ENCODE measurements around the gene ORC1. TPM values are rescaled to one million over a fixed set of nuclear protein-coding genes. Genes with fewer than 3 reads are reported as not detected.
"Not testable (repeated sequence)": the region's sequence is repeated elsewhere in the genome, so short reads cannot be mapped to it uniquely, and the experiment has no call there.

ORC1 gene
- total RNA-seq, 1 experiment from 2014 or later = 18.0 TPM

DNA sequence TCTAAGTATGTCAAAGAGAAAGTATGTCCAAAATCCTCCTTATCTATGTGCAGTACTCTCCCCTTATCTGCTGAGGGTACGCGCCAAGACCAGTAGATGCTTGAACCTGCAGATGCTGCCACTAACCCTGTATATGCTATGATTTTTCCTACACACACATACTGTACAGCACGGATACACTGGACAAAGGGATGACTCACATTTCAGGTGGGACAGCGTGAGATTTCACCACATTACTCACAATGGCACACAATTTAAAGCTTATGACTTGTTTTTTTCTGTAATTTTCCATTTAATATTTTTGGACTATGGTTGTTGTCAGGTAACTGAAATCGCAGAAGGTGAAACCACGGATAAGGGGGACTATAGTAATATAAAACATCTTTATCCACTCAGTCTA, 4.1 kb downstream of the ORC1 start:
- in situ Hi-C loops (cut with HindIII; ENCODE audit: low pct_unique_long_range_greater_than_20kb, low sequenced_read_pairs) = no loop called here

DNA sequence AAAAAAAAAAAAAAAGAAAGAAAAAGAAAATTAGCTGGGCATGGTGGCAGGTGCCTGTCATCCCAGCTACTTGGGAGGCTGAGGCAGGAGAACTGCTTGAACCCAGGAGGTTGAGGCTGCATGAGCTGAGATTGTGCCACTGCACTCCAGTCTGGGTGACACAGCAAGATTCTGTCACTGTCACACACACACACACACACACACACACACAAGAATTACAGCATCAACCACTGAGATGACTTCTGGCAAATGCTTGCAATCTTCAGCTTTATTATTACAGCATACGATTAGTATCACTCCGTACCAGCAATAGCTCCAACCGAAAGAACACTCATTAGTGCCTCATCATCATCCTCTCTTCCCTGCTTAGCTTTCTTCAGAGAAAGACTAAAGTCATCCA, 4.6 kb downstream of the ORC1 start:
- in situ Hi-C loops (cut with HindIII; ENCODE audit: low pct_unique_long_range_greater_than_20kb, low sequenced_read_pairs) = no loop called here

More for the DNA sequence above, 4.1 kb downstream of the ORC1 start:
- DNase-seq (ENCODE audit: low read depth) = no peak

GRCh38 chr1:52393174-52393573, 11.0 kb downstream of the ORC1 start:
- no peak for DNase-seq (ENCODE audit: low read depth)
- in situ Hi-C loops (cut with HindIII; ENCODE audit: low pct_unique_long_range_greater_than_20kb, low sequenced_read_pairs) = no loop called here

More for the DNA sequence above, 4.6 kb downstream of the ORC1 start:
- DNase-seq (ENCODE audit: low read depth) = no peak

DNA sequence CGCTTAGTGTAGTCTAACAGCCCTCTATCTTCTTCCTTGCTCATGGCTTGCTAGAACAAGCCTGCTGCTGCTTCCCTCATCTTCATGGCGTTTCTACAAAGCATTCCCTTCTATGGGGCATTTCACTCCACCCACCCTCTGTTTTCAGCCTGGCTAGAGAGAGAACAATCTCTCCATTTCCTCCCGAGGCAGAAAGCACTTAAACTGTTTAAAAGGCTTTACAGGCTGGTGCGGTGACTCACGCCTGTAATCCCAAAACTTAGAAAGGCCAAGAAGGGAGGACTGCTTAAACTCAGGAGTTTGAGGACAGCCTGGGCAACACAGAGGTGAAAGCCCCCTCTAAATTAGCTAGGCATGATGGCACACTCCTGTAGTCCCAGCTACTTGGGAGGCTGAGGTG, 17.8 kb downstream of the ORC1 start:
- DNase-seq (ENCODE audit: low read depth) = no peak
- in situ Hi-C loops (cut with HindIII; ENCODE audit: low pct_unique_long_range_greater_than_20kb, low sequenced_read_pairs) = no loop called here

DNA sequence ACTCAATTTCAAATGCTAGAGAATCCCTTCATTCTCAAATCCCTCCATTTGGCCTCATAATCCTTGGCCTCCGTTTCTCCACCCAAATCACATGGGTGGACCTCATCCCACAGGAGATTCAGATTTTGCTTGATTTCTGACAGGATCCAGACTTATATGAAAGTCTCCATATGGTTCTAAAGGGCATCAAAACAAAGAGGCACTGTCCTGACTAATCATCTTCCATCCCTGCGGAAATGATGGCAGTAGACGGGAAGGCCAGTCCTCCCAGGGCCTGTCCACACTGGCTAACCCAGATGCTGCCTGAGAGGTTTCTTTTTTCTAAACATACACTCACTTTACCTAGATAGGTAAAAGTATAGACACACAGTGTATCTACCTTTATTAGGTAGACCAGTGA, 18.8 kb downstream of the ORC1 start:
- DNase-seq (ENCODE audit: low read depth) = no peak
- in situ Hi-C loops (cut with HindIII; ENCODE audit: low pct_unique_long_range_greater_than_20kb, low sequenced_read_pairs) = no loop called here

GRCh38 chr1:52369851-52370250, 34.4 kb downstream of the ORC1 start:
- DNase-seq (ENCODE audit: low read depth); in situ Hi-C loops (cut with HindIII; ENCODE audit: low pct_unique_long_range_greater_than_20kb, low sequenced_read_pairs): not testable (repeated sequence)

DNA sequence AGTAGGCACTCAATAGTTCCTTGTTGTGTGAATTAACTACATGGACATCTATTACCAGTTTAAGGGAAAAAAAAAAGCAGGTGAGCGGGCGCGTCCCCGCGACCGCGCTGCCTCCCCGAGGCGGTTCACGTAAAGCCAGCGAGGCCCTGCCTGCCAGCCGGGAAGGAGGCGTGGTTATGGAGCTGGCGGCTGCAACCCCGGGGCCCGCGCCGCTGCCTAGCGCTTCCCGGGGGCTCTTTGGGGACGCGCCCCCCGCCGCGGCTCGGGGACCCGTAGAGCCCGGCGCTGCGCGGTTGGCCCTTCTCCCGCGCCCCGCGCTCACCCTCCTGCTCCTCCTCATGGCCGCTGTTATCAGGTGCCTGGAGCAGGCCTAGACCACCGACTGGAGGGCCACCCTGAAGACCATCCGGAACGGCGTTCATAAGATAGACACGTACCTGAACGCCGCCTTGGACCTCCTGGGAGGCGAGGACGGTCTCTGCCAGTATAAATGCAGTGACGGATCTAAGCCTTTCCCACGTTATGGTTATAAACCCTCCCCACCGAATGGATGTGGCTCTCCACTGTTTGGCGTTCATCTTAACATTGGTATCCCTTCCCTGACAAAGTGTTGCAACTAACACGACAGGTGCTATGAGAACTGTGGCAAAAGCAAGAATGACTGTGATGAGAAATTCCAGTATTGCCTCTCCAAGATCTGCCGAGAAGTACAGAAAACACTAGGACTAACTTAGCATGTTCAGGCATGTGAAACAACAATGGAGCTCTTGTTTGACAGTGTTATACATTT, 35.6 kb downstream of the ORC1 start:
- peak; percentile 62 for DNase-seq (ENCODE audit: low read depth)
- in situ Hi-C loops (cut with HindIII; ENCODE audit: low pct_unique_long_range_greater_than_20kb, low sequenced_read_pairs) = no loop called here

DNA sequence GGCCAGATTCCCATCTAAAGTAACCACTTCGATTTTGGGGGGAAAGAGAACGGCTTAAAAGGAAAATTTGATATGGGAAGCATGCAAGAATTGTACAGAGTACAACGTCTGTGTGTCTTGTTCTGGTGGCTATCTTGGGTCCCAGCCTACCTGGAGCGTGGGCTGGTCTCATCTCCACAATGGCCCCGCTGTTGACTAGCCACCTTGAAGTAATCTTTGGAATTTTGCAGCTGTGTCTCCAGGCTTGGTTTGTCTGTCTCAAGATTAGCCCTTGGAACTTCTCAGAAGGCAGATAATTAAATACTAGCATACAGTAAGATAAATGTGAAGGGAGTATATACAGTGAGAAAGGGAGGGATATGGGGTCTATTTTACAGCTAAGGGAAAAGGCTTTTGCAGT, 37.0 kb downstream of the ORC1 start:
- in situ Hi-C loops (cut with HindIII; ENCODE audit: low pct_unique_long_range_greater_than_20kb, low sequenced_read_pairs) = no loop called here
- no peak for DNase-seq (ENCODE audit: low read depth)

DNA sequence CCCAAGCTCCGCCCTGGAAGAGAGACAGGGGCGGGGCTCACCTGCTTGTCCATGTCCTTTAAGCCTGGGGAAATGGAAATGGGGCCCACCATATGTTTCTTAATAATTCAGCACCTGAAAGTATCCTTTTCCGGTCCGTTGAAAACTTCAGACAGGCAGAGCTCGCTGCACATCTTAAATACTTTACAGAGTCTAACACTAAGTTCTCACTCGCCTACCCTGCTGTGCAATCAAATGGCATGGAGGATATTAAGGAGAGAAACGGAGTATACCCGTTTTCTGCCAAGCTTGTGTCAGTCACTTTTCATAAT, 37.8 kb downstream of the ORC1 start:
- no peak for DNase-seq (ENCODE audit: low read depth)

DNA sequence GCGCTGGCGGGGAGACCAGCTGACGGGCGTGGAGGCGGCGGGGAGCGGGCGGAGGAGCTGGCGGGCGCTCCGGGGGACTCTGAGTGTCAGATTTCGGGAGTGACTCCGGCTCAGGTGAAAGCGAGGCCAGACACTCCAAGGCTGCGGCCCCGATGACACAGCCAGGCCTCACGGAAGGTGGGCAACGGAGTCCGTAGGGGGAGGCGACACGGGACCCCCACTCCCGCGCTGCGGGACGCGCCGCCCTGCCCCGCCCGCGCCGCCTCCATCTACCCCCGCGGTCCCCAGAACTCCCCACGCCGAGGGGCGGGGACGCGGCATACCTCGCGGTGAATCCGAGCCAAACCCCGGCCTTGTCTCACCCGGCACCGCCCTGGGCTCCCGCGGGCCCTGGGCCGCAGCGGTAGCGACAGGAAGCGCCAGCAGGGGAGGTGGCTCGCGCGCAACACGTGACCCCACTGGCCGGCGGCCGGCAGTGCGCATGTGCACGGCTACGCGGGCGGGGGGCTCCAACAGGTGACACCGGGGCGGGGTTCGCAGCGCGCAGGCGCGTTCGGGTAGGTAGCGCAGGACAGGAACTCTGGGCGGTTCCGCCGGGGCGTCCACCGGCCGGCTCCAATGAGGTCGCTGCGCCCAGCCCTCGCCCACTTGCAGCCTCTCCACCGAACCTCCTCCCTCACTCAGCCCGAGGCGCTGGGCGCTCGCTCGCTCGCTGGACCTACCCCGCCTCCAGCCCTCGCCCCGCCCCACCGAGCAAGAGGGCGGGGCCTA, 38.3 kb downstream of the ORC1 start, which contains the start of gene CC2D1B:
TSS of gene CC2D1B (minus strand) at position 460 of the 771 bp plus-strand sequence. CDS start 1,585 bp downstream, outside the sequence.
- in situ Hi-C loops (cut with HindIII; ENCODE audit: low pct_unique_long_range_greater_than_20kb, low sequenced_read_pairs) = no loop called here
- DNase-seq (ENCODE audit: low read depth) = peak; percentile 99

More for the DNA sequence above, 37.8 kb downstream of the ORC1 start:
- in situ Hi-C loops (cut with HindIII; ENCODE audit: low pct_unique_long_range_greater_than_20kb, low sequenced_read_pairs) = no loop called here

DNA sequence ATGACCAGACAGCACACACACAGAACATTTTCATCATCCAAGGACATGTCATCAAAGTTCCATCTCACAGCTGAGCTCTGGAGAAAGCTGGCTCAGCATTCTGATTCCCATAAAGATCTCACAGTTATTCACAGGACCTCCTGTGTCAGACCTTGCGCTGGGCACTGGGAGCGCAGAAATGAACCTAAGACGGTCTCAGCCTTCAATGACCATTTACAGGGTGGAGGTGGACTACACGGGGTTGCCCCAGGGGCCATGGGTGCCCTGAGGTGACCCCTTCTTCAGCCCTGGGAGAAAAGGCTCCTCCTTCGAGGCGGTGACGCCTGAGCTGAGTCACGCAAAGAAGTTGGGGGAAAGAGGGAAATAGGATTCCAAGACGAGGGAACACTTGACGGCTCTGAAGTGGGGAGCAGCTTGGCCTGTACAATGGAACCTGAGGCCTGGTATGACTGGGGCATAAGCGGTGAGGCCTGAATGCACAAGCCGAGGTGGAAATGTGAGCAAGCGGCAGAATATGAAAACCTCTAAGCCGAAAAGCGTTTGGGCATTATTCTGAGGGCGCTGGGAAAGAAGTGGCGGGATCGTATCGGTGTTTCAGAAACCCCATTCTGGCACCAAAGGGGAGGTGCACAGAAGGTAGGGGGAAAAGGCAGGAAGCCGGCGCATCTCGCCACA, 39.0 kb downstream of the ORC1 start:
- in situ Hi-C loops (cut with HindIII; ENCODE audit: low pct_unique_long_range_greater_than_20kb, low sequenced_read_pairs) = no loop called here
- DNase-seq (ENCODE audit: low read depth) = peak; percentile 72

GRCh38 chr1:52364235-52364839, 39.9 kb downstream of the ORC1 start:
- DNase-seq (ENCODE audit: low read depth) = no peak
- in situ Hi-C loops (cut with HindIII; ENCODE audit: low pct_unique_long_range_greater_than_20kb, low sequenced_read_pairs) = no loop called here

DNA sequence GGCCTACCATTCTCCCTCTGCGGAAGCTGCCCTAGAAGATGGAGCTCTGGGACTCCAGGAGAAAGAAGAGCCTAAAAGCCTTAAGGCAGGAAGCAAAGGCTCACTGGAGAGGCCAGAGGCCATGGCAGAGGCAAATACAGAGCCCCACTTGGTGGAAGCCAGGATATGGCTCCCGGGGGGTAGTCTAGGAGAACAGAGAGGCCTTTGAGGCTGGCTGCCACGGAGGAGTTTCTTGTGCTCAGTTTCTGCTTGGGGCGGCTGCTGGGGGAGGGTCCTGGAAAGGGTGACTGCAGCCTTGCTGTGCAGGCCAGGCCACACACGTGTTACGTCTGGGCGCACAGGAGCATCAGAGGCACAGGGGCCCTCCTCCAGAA, 43.6 kb downstream of the ORC1 start:
- DNase-seq (ENCODE audit: low read depth) = no peak
- in situ Hi-C loops (cut with HindIII; ENCODE audit: low pct_unique_long_range_greater_than_20kb, low sequenced_read_pairs) = no loop called here

DNA sequence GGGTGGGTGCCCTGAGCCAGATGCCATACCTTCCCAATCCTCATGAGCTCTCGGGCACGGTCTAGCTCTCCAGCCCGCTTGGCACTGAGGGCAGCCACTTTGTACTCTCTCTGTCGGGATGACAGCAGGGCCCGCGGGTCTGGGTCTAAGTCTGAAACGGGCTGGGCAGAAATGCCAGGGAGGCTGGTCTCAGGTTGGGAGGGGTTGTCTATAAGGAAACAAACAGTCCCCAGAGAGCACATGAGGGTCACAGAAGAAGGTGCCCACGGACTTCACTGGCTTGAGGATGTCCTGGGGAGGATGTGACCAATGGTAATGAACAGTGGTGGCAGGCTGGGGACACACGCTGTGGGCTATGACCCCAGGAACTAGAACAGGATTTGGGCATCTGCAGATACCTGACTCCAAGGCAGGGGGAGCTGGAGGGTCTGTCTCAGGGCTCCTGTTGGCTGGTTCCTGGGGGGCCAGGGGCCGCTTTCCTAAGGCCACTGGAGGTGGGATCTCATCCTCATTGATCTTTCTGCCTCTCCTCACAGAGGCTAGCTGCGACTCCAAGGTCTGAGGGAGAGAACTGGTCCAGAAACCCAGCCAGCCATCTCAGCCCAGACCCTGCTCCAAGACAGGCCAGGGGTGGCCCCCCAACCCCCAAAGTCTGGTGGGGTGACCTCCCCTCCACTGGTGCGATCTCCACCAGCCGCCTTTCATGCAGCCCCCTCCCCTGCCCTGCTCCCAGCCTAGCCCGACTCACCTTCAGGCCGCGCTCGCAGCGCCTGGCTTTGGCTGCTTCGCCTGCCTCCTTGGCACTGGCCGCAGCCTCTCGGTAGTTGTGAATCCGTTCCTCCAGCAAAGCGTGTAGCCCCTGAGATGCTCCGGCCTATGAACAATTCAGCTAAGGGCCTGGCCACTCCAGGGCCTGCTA, 44.3 kb downstream of the ORC1 start:
- no peak for DNase-seq (ENCODE audit: low read depth)
- in situ Hi-C loops (cut with HindIII; ENCODE audit: low pct_unique_long_range_greater_than_20kb, low sequenced_read_pairs) = no loop called here

DNA sequence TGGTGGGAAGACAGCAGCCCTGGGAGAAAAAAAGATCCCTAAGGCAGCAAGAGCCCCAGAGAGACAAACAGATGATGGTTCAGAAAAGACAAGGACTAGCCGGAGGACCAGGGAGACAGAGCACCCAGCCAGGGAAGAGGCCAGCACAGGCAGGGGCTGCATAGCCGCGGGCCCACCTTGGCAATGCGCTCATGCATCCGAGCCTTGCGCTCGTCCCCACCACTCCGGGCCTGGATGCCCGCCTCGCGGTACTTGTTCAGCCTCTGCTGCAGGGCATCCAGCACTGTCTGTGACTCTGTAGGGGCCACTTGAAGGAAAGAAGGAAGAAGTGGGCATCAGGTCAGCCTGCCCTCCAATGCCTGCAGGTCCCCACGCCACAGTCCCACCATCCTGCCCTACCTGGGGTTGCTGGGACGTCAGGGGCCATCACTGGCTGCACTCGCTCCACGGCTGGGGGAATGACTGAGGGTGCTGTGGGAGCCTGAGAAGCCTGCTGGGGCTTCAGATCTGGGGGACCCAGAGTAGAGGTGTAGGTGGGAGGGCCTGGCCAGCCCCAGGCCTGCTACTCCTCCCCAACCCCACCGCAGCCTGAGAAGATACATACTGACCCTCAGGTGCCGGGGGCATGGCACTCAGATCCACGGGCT, 45.2 kb downstream of the ORC1 start:
- DNase-seq (ENCODE audit: low read depth) = no peak
- in situ Hi-C loops (cut with HindIII; ENCODE audit: low pct_unique_long_range_greater_than_20kb, low sequenced_read_pairs) = no loop called here

DNA sequence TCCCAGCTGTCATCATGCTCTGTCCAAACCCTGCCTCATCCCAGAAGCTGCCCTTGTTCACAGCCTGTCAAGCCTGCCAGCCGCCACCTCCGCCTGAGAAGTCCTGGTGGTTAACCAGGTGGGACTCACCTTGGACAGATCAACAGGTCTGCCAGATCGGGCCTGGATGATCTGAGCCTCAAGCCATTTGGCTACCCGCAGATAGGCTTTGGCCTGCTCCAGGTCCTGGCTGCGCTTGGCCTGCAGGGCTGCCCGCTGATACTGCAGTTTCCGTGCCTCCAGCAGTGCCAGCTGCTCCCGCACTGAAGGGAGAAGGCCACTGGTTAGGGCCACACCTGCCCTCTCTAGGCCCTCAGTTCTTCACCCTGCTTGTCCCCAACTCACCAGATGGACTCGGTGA, 46.8 kb downstream of the ORC1 start:
- in situ Hi-C loops (cut with HindIII; ENCODE audit: low pct_unique_long_range_greater_than_20kb, low sequenced_read_pairs) = no loop called here

GRCh38 chr1:52356818-52357355, 47.3 kb downstream of the ORC1 start:
- DNase-seq (ENCODE audit: low read depth) = no peak
- in situ Hi-C loops (cut with HindIII; ENCODE audit: low pct_unique_long_range_greater_than_20kb, low sequenced_read_pairs) = no loop called here

More for the DNA sequence above, 46.8 kb downstream of the ORC1 start:
- DNase-seq (ENCODE audit: low read depth) = no peak

Measured in Caki2 (cell line).